H9 (cell line): ENCODE data around the gene YY1. TPM values are rescaled to one million over a fixed set of nuclear protein-coding genes. Genes with fewer than 3 reads are reported as not detected.
A peak's percentile ranks its signal among the peaks of the same experiment; 100 is the strongest.

Experiments used
- DNase-seq: peaks from one replicate; pipeline ENCODE4 v3.0.0-alpha.2; 2017
- H2AFZ ChIP-seq: one replicate; pipeline ENCODE4 v1.6.1; 2013; ENCODE audit warnings: mild to moderate bottlenecking, low read length, control low read depth, moderate library complexity
- H2AK5ac ChIP-seq: 2 replicates; pipeline ENCODE4 v1.6.1; 2013; ENCODE audit warnings: low read length, control low read depth, mixed read lengths; ENCODE audit not compliant: insufficient read length
- H2BK120ac ChIP-seq: one replicate; pipeline ENCODE4 v1.6.1; 2013; ENCODE audit warnings: low read depth, mild to moderate bottlenecking, low read length, control low read depth, inconsistent platforms; ENCODE audit not compliant: poor library complexity, severe bottlenecking
- H2BK12ac ChIP-seq: 2 replicates; pipeline ENCODE4 v1.6.1; 2013; ENCODE audit warnings: low read length, control low read depth, mixed read lengths, low read depth; ENCODE audit not compliant: insufficient read length
- H2BK15ac ChIP-seq: 2 replicates; pipeline ENCODE4 v1.6.1; 2013; ENCODE audit warnings: low read depth, low read length, control low read depth
- H2BK20ac ChIP-seq: one replicate; pipeline ENCODE4 v1.6.1; 2013; ENCODE audit warnings: low read depth, mild to moderate bottlenecking, low read length, control low read depth, inconsistent platforms; ENCODE audit not compliant: poor library complexity, severe bottlenecking
- H2BK5ac ChIP-seq: 2 replicates; pipeline ENCODE4 v1.6.1; 2013; ENCODE audit warnings: low read length, control low read depth, mixed read lengths; ENCODE audit not compliant: insufficient read length
- H3K14ac ChIP-seq: 2 replicates; pipeline ENCODE4 v1.6.1; 2013; ENCODE audit warnings: low read length, control low read depth; ENCODE audit not compliant: insufficient read depth
- H3K18ac ChIP-seq: 2 replicates; pipeline ENCODE4 v1.6.1; 2013; ENCODE audit warnings: low read depth, mild to moderate bottlenecking, mixed read lengths, low read length, control low read depth; ENCODE audit not compliant: insufficient read length
- H3K23ac ChIP-seq: 2 replicates; pipeline ENCODE4 v1.6.1; 2013; ENCODE audit warnings: low read length, control low read depth, mixed read lengths, low read depth; ENCODE audit not compliant: insufficient read length
- H3K23me2 ChIP-seq: 2 replicates; pipeline ENCODE4 v1.6.1; 2013; ENCODE audit warnings: low read depth, mild to moderate bottlenecking, mixed read lengths, low read length, control low read depth; ENCODE audit not compliant: insufficient read length, poor library complexity, severe bottlenecking
- H3K27ac ChIP-seq: 2 replicates; pipeline ENCODE4 v1.5.1; 2013; ENCODE audit warnings: low read length, control low read depth, mixed read lengths, low read depth; ENCODE audit not compliant: insufficient read length
- H3K27me3 ChIP-seq: 2 replicates; pipeline ENCODE4 v1.6.1; 2013; ENCODE audit warnings: low read length, control low read depth, inconsistent platforms; ENCODE audit not compliant: insufficient read depth
- H3K4ac ChIP-seq: 2 replicates; pipeline ENCODE4 v1.6.1; 2013; ENCODE audit warnings: low read depth, mild to moderate bottlenecking, control low read depth, inconsistent platforms, low read length, moderate library complexity
- H3K4me1 ChIP-seq: 2 replicates; pipeline ENCODE4 v1.6.1; 2013; ENCODE audit warnings: low read length, control low read depth, inconsistent platforms; ENCODE audit not compliant: insufficient read depth
- H3K4me2 ChIP-seq: 2 replicates; pipeline ENCODE4 v1.6.1; 2013; ENCODE audit warnings: low read length, control low read depth, mixed read lengths; ENCODE audit not compliant: insufficient read length, insufficient read depth
- H3K56ac ChIP-seq: 2 replicates; pipeline ENCODE4 v1.6.1; 2013; ENCODE audit warnings: low read depth, mild to moderate bottlenecking, mixed read lengths, low read length, control low read depth; ENCODE audit not compliant: insufficient read length
- H3K79me1 ChIP-seq: 2 replicates; pipeline ENCODE4 v1.6.1; 2013; ENCODE audit warnings: low read depth, mild to moderate bottlenecking, moderate library complexity, low read length, control low read depth, inconsistent platforms; ENCODE audit not compliant: insufficient read depth, poor library complexity, severe bottlenecking
- H3K79me2 ChIP-seq: 2 replicates; pipeline ENCODE4 v1.6.1; 2013; ENCODE audit warnings: low read length, control low read depth, inconsistent platforms; ENCODE audit not compliant: insufficient read depth
- H3K9ac ChIP-seq: 2 replicates; pipeline ENCODE4 v1.6.1; 2013; ENCODE audit warnings: low read length, control low read depth, mixed read lengths; ENCODE audit not compliant: insufficient read length; ENCODE audit errors: extremely low read depth
- H3K9me3 ChIP-seq: one replicate; pipeline ENCODE4 v1.6.1; 2013; ENCODE audit warnings: low read depth, low read length, inconsistent platforms; ENCODE audit not compliant: control insufficient read depth
- H3T11ph ChIP-seq: one replicate; pipeline ENCODE4 v1.6.1; 2013; ENCODE audit warnings: mild to moderate bottlenecking, low read length, control low read depth, inconsistent platforms
- H4K20me1 ChIP-seq: one replicate; pipeline ENCODE4 v1.6.1; 2013; ENCODE audit not compliant: control insufficient read depth, insufficient read length, insufficient read depth
- H4K5ac ChIP-seq: 2 replicates; pipeline ENCODE4 v1.6.1; 2013; ENCODE audit warnings: low read depth, mild to moderate bottlenecking, mixed read lengths, low read length, control low read depth; ENCODE audit not compliant: insufficient read length
- H4K8ac ChIP-seq: replicated peaks from 2 replicates; pipeline ENCODE4 v1.6.1; 2013; ENCODE audit warnings: low read length, control low read depth, mixed read lengths, low read depth; ENCODE audit not compliant: insufficient read length
- H4K91ac ChIP-seq: 2 replicates; pipeline ENCODE4 v1.6.1; 2013; ENCODE audit warnings: low read depth, mild to moderate bottlenecking, moderate library complexity, mixed read lengths, low read length, control low read depth; ENCODE audit not compliant: insufficient read length
- H3K27ac Mint-ChIP-seq, 3 experiments: 2 replicates in 2 of 3; 3 replicates in 1 of 3; pipeline ENCODE4 v1.8.0; 2020 to 2021; ENCODE audit warnings: mixed read lengths in 3 of 3, mild to moderate bottlenecking in 1 of 3, moderate library complexity in 1 of 3
- H3K27me3 Mint-ChIP-seq: 2 replicates; pipeline ENCODE4 v1.8.0; 2021; ENCODE audit warnings: low read depth, mild to moderate bottlenecking, moderate library complexity, mixed read lengths
- H3K36me3 Mint-ChIP-seq, 3 experiments: 2 replicates in 2 of 3; 3 replicates in 1 of 3; pipeline ENCODE4 v1.8.0; 2020 to 2021; ENCODE audit warnings: low read depth in 3 of 3, mixed read lengths in 3 of 3; ENCODE audit not compliant: insufficient read depth in 1 of 3
- H3K4me1 Mint-ChIP-seq, 2 experiments: 2 replicates each; pipeline ENCODE4 v1.8.0; 2020; ENCODE audit warnings: mixed read lengths in 2 of 2
- H3K4me3 Mint-ChIP-seq, 2 experiments: 2 replicates in 1 of 2; 3 replicates in 1 of 2; pipeline ENCODE4 v1.8.0; 2020 to 2021; ENCODE audit warnings: mild to moderate bottlenecking in 2 of 2, mixed read lengths in 2 of 2, moderate library complexity in 1 of 2
- H3K9me3 Mint-ChIP-seq, 2 experiments: 2 replicates in 1 of 2; 3 replicates in 1 of 2; pipeline ENCODE4 v1.8.0; 2020; ENCODE audit warnings: mild to moderate bottlenecking in 2 of 2, mixed read lengths in 2 of 2, moderate library complexity in 1 of 2
- WGBS: extraction: QIAGEN DNeasy Blood & Tissue Kit; methylation state at CpG from one replicate; pipeline ENCODE4 v1.1.7; 2013; ENCODE audit warnings: missing lambda C conversion rate, low lambda C conversion rate, mixed read lengths; ENCODE audit not compliant: insufficient read length; ENCODE audit errors: extremely low coverage; 5-methylcytosine and 5-hydroxymethylcytosine counted together
- total RNA-seq: library from RNA; stranded (reverse); gene quantifications from 2 replicates; pipeline ENCODE4 v1.2.1, GENCODE V29; 2021
- TF ChIP-seq, protein P1 (sequence below): fragments of 200-600 bp; sonication (generic); conservative IDR thresholded peaks from 3 replicates; pipeline ENCODE4 v1.8.0; 2021; ENCODE audit warnings: antibody characterized with exemption, mild to moderate bottlenecking

Gene YY1
- total RNA-seq, 1 experiment from 2014 or later, result 103 TPM

DNA sequence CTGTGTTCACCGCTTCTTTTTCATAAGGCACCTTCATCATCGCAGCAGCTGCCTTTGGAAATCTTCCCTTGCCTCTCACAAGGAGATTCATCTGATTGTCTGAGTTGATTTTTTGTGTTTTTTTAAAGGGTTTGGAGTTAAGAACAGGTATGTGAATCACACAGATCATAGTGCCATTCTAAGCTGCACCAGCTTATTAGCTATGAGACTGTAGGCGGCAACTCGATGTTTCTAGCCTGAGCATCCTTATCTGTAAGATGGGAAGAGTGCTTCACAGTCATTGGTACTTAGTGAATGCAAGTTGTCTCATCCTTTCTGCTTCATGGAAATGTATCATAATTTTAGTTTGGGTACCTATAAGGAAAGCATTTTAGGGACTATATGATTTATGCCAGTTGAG lies 35.3 kb downstream of the YY1 start:
- peaks cover 18 to 38% (median 35%) of the 10 kb centered on the region in 3 experiments; a peak in 6 of 7 replicates for H3K36me3 Mint-ChIP-seq
- Histone ChIP-seq H3K23me2 (no peaks in the 10 kb centered on the region), H4K91ac (no peak overlapping the region), H3K79me2 (peaks cover 12% of the 10 kb centered on the region; the same call in 1 of the 2 replicates), H3K9me3 (no peaks in the 10 kb centered on the region), H3K14ac (no peak overlapping the region), H3K4me1 (no peaks in the 10 kb centered on the region; the same call in 1 of the 2 replicates), H3K18ac (no peak overlapping the region), H2BK120ac (no peak overlapping the region), H3K79me1 (peaks cover 6% of the 10 kb centered on the region), H2BK20ac (no peak overlapping the region), H2AFZ (no peak overlapping the region), H4K20me1 (no peaks in the 10 kb centered on the region), H3K9ac (no peak overlapping the region), H3K27me3 (no peaks in the 10 kb centered on the region), H3K27ac (no peak overlapping the region), H4K8ac (no peak overlapping the region), H2BK12ac (no peak overlapping the region), H2AK5ac (no peak overlapping the region), H3T11ph (no peak overlapping the region), H3K23ac (no peak overlapping the region), H3K56ac (no peak overlapping the region), H4K5ac (no peak overlapping the region), H2BK5ac (no peak overlapping the region), H2BK15ac (no peak overlapping the region), H3K4ac (no peak overlapping the region), H3K4me2 (no peak overlapping the region)
- DNase-seq, result no peak
- peak overlapping the region in 2 of 3 experiments; percentile 41 to 62; a peak in 3 of 7 replicates for H3K27ac Mint-ChIP-seq
- H3K9me3 Mint-ChIP-seq, result no peaks in the 10 kb centered on the region; a peak in 1 of 5 replicates
- TF ChIP-seq, protein P1, sequence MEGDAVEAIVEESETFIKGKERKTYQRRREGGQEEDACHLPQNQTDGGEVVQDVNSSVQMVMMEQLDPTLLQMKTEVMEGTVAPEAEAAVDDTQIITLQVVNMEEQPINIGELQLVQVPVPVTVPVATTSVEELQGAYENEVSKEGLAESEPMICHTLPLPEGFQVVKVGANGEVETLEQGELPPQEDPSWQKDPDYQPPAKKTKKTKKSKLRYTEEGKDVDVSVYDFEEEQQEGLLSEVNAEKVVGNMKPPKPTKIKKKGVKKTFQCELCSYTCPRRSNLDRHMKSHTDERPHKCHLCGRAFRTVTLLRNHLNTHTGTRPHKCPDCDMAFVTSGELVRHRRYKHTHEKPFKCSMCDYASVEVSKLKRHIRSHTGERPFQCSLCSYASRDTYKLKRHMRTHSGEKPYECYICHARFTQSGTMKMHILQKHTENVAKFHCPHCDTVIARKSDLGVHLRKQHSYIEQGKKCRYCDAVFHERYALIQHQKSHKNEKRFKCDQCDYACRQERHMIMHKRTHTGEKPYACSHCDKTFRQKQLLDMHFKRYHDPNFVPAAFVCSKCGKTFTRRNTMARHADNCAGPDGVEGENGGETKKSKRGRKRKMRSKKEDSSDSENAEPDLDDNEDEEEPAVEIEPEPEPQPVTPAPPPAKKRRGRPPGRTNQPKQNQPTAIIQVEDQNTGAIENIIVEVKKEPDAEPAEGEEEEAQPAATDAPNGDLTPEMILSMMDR, result no peak
- WGBS, result no CpG with 5 or more reads among the region's 4 CpGs
- peaks cover 28 to 38% of the 10 kb centered on the region in 2 experiments for H3K4me1 Mint-ChIP-seq
- peak overlapping the region in 1 of 2 experiments; percentile 15; a peak in 1 of 5 replicates for H3K4me3 Mint-ChIP-seq
- H3K27me3 Mint-ChIP-seq, result no peaks in the 10 kb centered on the region
